K562 (cell line): ENCODE measurements around the gene CTSH. TPM values are rescaled to one million over a fixed set of nuclear protein-coding genes. Genes with fewer than 3 reads are reported as not detected.
A peak's percentile ranks its signal among the peaks of the same experiment; 100 is the strongest.

Experiments
- ATAC-seq: fragments of 200-7000 bp; cut with Tn5 transposase; 3 replicates; pipeline ENCODE4 v1.9.1; 2020; ENCODE audit warnings: moderate library complexity
- BruUV-seq: library from RNA; stranded (reverse); fragments of 400-500 nt; replicated peaks from 2 replicates; lab custom pipeline; 2021; lab: Mats Ljungman, UMichigan
- CTCF ChIA-PET: fragments of 300-600 bp; formaldehyde crosslinking; extraction: SDS; loops from one replicate; lab custom pipeline; 2021; ENCODE audit warnings: low intra/inter-chr PET ratio; lab: Yijun Ruan, JAX
- POLR2A ChIA-PET: fragments of 300-600, 350-650 bp; sonication (Branson Sonifier 250); formaldehyde crosslinking; extraction: SDS; loops from one replicate; lab custom pipeline; 2021; ENCODE audit warnings: antibody characterized with exemption, inconsistent platforms; lab: Yijun Ruan, JAX
- DNase-seq, 4 experiments: peaks; one replicate each; pipeline versions ENCODE4 v3.0.0 to v3.0.0-alpha.2; 2011 to 2018; ENCODE audit warnings: low spot score in 3 of 4, mixed read lengths in 3 of 4; ENCODE audit errors: extremely low read depth in 1 of 4
- FAIRE-seq: peaks from 2 replicates; lab custom pipeline; 2011; peaks lifted over from hg19 to GRCh38; lab: Jason Lieb, UNC
- H2AFZ ChIP-seq: 2 replicates; pipeline ENCODE4 v1.6.0; 2011; ENCODE audit warnings: low read depth, low read length, control low read depth, inconsistent platforms
- H3K27ac ChIP-seq: fragments of 200-600 bp; 3 replicates; pipeline ENCODE4 v1.8.0; 2011; ENCODE audit warnings: low read depth, mild to moderate bottlenecking, control low read depth, inconsistent platforms, low read length, moderate library complexity, mixed read lengths; ENCODE audit errors: extremely low read depth
- H3K27me3 ChIP-seq, 2 experiments: fragments of 300-600 bp in 1 of 2; 2 replicates in 1 of 2; 3 replicates in 1 of 2; pipeline versions ENCODE4 v1.6.0 to v1.8.0; 2011; ENCODE audit warnings: inconsistent platforms in 2 of 2, low read length in 2 of 2, mild to moderate bottlenecking in 1 of 2, mixed read lengths in 1 of 2, moderate library complexity in 1 of 2; ENCODE audit not compliant: control insufficient read depth in 2 of 2, insufficient read depth in 2 of 2
- H3K36me3 ChIP-seq: fragments of 300-600 bp; 3 replicates; pipeline ENCODE4 v1.8.0; 2011; ENCODE audit warnings: mild to moderate bottlenecking, low read length, inconsistent platforms; ENCODE audit not compliant: control insufficient read depth, insufficient read depth
- H3K4me1 ChIP-seq, 2 experiments: fragments of 200-600 bp in 1 of 2; replicated peaks in 1 of 2; 2 replicates in 1 of 2; 3 replicates in 1 of 2; pipeline versions ENCODE4 v1.5.1 to v1.8.0; 2011; ENCODE audit warnings: inconsistent platforms in 2 of 2, low read length in 2 of 2, mild to moderate bottlenecking in 1 of 2, mixed read lengths in 1 of 2, moderate library complexity in 1 of 2; ENCODE audit not compliant: control insufficient read depth in 2 of 2, insufficient read depth in 2 of 2
- H3K4me2 ChIP-seq: 2 replicates; pipeline ENCODE4 v1.6.1; 2011; ENCODE audit warnings: low read length, control low read depth, inconsistent platforms, mixed read lengths; ENCODE audit not compliant: insufficient read depth
- H3K4me3 ChIP-seq: fragments of 200-600 bp; sonication (generic), shearing (Covaris generic); 2 replicates; pipeline ENCODE4 v1.5.1; 2016; ENCODE audit warnings: control low read depth, inconsistent platforms
- H3K79me2 ChIP-seq: fragments of 200-600 bp; 3 replicates; pipeline ENCODE4 v1.8.0; 2011; ENCODE audit warnings: low read length, inconsistent platforms; ENCODE audit not compliant: control insufficient read depth, insufficient read depth
- H3K9ac ChIP-seq, 2 experiments: 2 replicates each; pipeline versions ENCODE4 v1.6.0 to v1.6.1; 2011; ENCODE audit warnings: low read depth in 2 of 2, low read length in 2 of 2, control low read depth in 1 of 2, inconsistent platforms in 1 of 2, mild to moderate bottlenecking in 1 of 2, mixed read lengths in 1 of 2; ENCODE audit not compliant: insufficient read depth in 1 of 2
- H3K9me1 ChIP-seq: one replicate; pipeline ENCODE4 v1.6.0; 2011; ENCODE audit warnings: inconsistent platforms, mild to moderate bottlenecking, low read length, moderate library complexity; ENCODE audit not compliant: control insufficient read depth, insufficient read depth
- H3K9me3 ChIP-seq: replicated peaks from 2 replicates; pipeline ENCODE4 v1.5.1; 2011; ENCODE audit warnings: low read depth, low read length, inconsistent platforms; ENCODE audit not compliant: control insufficient read depth, insufficient read depth
- H4K20me1 ChIP-seq: replicated peaks from 2 replicates; pipeline ENCODE4 v1.6.1; 2011; ENCODE audit warnings: low read length, inconsistent platforms, mixed read lengths; ENCODE audit not compliant: control insufficient read depth, insufficient read depth
- BCOR ChIP-seq: fragments of 450-650 bp; IDR thresholded peaks from 2 replicates; pipeline ENCODE4 v1.6.1; 2016
- KDM1A ChIP-seq, 2 experiments: fragments of 450-650 bp; IDR thresholded peaks; 2 replicates each; pipeline ENCODE4 v1.6.1; 2016; ENCODE audit warnings: mild to moderate bottlenecking in 2 of 2
- POLR3A ChIP-seq: IDR thresholded peaks from 2 replicates; pipeline ENCODE4 v1.6.1; 2011; ENCODE audit warnings: borderline replicate concordance, mild to moderate bottlenecking, moderate library complexity; ENCODE audit not compliant: insufficient read length, insufficient read depth; ENCODE audit errors: extremely low read depth
- RBM25 ChIP-seq: fragments of 200-400 bp; formaldehyde crosslinking; IDR thresholded peaks from 2 replicates; pipeline ENCODE4 v1.6.1; 2018; ENCODE audit warnings: low read length, low read depth, moderate library complexity; ENCODE audit not compliant: severe bottlenecking
- ZNF75A ChIP-seq: fragments of 450-650 bp; formaldehyde crosslinking; IDR thresholded peaks from 2 replicates; pipeline ENCODE4 v1.4.0; 2020; ENCODE audit warnings: mild to moderate bottlenecking
- WGBS: fragments of 100-300 bp; shearing (Covaris generic); methylation state at CpG from one replicate; pipeline ENCODE4 v1.1.6; 2016; ENCODE audit warnings: low coverage, mixed read lengths; ENCODE audit not compliant: insufficient coverage; ENCODE audit errors: missing lambda C conversion rate; 5-methylcytosine and 5-hydroxymethylcytosine counted together
- in situ Hi-C: fragments of 300-500 bp; cut with MboI; formaldehyde crosslinking; loops from 4 replicates; pipeline ENCODE4 v1.15.0; 2018; ENCODE audit warnings: inconsistent platforms, mixed read lengths
- intact Hi-C: fragments of 100-400 bp; cut with micrococcal nuclease; formaldehyde crosslinking; loops from 2 replicates; pipeline ENCODE4 v1.14.2; 2022
- polyA plus RNA-seq, 8 experiments: library from polyadenylated mRNA; depleted of rRNA in 4 of 8; stranded (reverse) in 5 of 8; unstranded in 3 of 8; fragments of >200 nt; fragmentation: Nextera tagmentation in 2 of 8; fragmentation: Illumina TruSeq in 1 of 8; extraction: Ambion mirVana in 2 of 8; extraction: Trizol in 1 of 8; gene quantifications; 2 replicates each; pipeline versions ENCODE4 v1.2.1 to v1.2.3, GENCODE V29; 2011 to 2014; ENCODE audit warnings: inconsistent platforms in 1 of 8, missing spikeins in 1 of 8
- total RNA-seq, 7 experiments: library from RNA; depleted of rRNA in 6 of 7; stranded (reverse); fragments of >200 nt in 6 of 7; fragmentation: Illumina TruSeq in 2 of 7; extraction: Trizol in 2 of 7; gene quantifications; 2 replicates each; pipeline versions ENCODE4 v1.2.1 to v1.2.3, GENCODE V29; 2011 to 2021; ENCODE audit warnings: low replicate concordance in 1 of 7
- TF ChIP-seq, protein P1 (sequence below): fragments of 450-650 bp; IDR thresholded peaks from 2 replicates; pipeline ENCODE4 v1.6.1; 2016; ENCODE audit warnings: antibody characterized with exemption

CTSH gene
- total and polyA plus RNA-seq, 9 of the 15 experiments (the other 6 are each of a cell fraction or from before 2014, with no cell fraction given) = 15.0 to 462 (median 173) TPM

DNA sequence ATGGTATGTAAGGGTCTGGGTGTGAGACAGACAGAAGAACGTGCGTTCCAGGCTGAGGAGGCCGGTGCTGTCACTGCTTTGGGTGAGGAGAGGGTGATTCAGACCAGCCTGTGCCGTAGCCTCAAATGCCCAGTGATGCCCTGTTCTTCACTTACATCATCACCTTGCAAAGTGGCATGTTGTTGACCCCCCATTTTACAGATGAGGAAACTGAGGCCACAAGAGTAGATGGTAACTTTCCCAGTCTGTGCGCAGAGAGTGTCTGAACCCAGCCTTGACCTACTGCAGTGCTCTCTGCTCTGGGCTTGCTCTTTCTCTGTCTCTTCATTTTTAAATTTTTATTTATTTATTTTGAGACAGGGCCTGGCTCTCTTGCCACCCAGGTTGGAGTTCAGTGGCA, 1.6 kb upstream of the CTSH start:
- no peaks in the 10 kb centered on the region for H3K36me3 ChIP-seq
- intact Hi-C loops (no loop called here), in situ Hi-C loops (no loop called here)
- FAIRE-seq = no peak
- no peak overlapping the region for H3K4me3 ChIP-seq
- H3K9me1 ChIP-seq = no peaks in the 10 kb centered on the region
- H3K27me3 ChIP-seq = no peaks in the 10 kb centered on the region
- no TSS peak for BruUV-seq
- no peak overlapping the region for H2AFZ ChIP-seq
- WGBS = 61% methylated on average over 5 of the region's 5 CpGs
- no peaks in the 10 kb centered on the region for H3K9me3 ChIP-seq
- H3K4me1 ChIP-seq = peaks cover 21 to 22% of the 10 kb centered on the region in 2 experiments
- CTCF ChIA-PET = no interaction called here
- H3K4me2 ChIP-seq = no peak overlapping the region
- H3K9ac ChIP-seq = no peak overlapping the region
- no peak for ATAC-seq
- POLR2A ChIA-PET = interaction anchor here (0.7 kb wide), 1 partner anchor 534 kb away, joined by 4 read pairs; no protein-coding TSS in a partner anchor
- peak; percentile 95 for TF ChIP-seq RBM25
- no peak for TF ChIP-seq POLR3A
- peak; percentile 40 to 52; a peak in 3 of 4 replicates for TF ChIP-seq KDM1A (IDR thresholded peaks at IDR 0.05)
- TF ChIP-seq, protein P1, sequence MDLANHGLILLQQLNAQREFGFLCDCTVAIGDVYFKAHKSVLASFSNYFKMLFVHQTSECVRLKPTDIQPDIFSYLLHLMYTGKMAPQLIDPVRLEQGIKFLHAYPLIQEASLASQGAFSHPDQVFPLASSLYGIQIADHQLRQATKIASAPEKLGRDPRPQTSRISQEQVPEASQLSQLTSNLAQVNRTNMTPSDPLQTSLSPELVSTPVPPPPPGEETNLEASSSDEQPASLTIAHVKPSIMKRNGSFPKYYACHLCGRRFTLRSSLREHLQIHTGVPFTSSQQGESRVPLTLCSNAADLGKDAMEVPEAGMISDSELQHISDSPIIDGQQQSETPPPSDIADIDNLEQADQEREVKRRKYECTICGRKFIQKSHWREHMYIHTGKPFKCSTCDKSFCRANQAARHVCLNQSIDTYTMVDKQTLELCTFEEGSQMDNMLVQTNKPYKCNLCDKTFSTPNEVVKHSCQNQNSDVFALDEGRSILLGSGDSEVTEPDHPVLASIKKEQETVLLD = no peak
- TF ChIP-seq BCOR = peak; percentile 72
- TF ChIP-seq ZNF75A = no peak
- H4K20me1 ChIP-seq = no peaks in the 10 kb centered on the region
- H3K27ac ChIP-seq = no peak overlapping the region
- no peak for DNase-seq
- peaks cover 32% of the 10 kb centered on the region for H3K79me2 ChIP-seq
